H9 (cell line): Measurements from ENCODE around the gene APP. TPM values are rescaled to one million over a fixed set of nuclear protein-coding genes. Genes with fewer than 3 reads are reported as not detected.

Experiments used
- DNase-seq: peaks from one replicate; pipeline ENCODE4 v3.0.0-alpha.2; 2017
- H2AFZ ChIP-seq: one replicate; pipeline ENCODE4 v1.6.1; 2013; ENCODE audit warnings: mild to moderate bottlenecking, low read length, control low read depth, moderate library complexity
- H2AK5ac ChIP-seq: 2 replicates; pipeline ENCODE4 v1.6.1; 2013; ENCODE audit warnings: low read length, control low read depth, mixed read lengths; ENCODE audit not compliant: insufficient read length
- H2BK120ac ChIP-seq: one replicate; pipeline ENCODE4 v1.6.1; 2013; ENCODE audit warnings: low read depth, mild to moderate bottlenecking, low read length, control low read depth, inconsistent platforms; ENCODE audit not compliant: poor library complexity, severe bottlenecking
- H2BK12ac ChIP-seq: 2 replicates; pipeline ENCODE4 v1.6.1; 2013; ENCODE audit warnings: low read length, control low read depth, mixed read lengths, low read depth; ENCODE audit not compliant: insufficient read length
- H2BK15ac ChIP-seq: 2 replicates; pipeline ENCODE4 v1.6.1; 2013; ENCODE audit warnings: low read depth, low read length, control low read depth
- H2BK20ac ChIP-seq: one replicate; pipeline ENCODE4 v1.6.1; 2013; ENCODE audit warnings: low read depth, mild to moderate bottlenecking, low read length, control low read depth, inconsistent platforms; ENCODE audit not compliant: poor library complexity, severe bottlenecking
- H2BK5ac ChIP-seq: 2 replicates; pipeline ENCODE4 v1.6.1; 2013; ENCODE audit warnings: low read length, control low read depth, mixed read lengths; ENCODE audit not compliant: insufficient read length
- H3K14ac ChIP-seq: 2 replicates; pipeline ENCODE4 v1.6.1; 2013; ENCODE audit warnings: low read length, control low read depth; ENCODE audit not compliant: insufficient read depth
- H3K18ac ChIP-seq: 2 replicates; pipeline ENCODE4 v1.6.1; 2013; ENCODE audit warnings: low read depth, mild to moderate bottlenecking, mixed read lengths, low read length, control low read depth; ENCODE audit not compliant: insufficient read length
- H3K23ac ChIP-seq: 2 replicates; pipeline ENCODE4 v1.6.1; 2013; ENCODE audit warnings: low read length, control low read depth, mixed read lengths, low read depth; ENCODE audit not compliant: insufficient read length
- H3K23me2 ChIP-seq: 2 replicates; pipeline ENCODE4 v1.6.1; 2013; ENCODE audit warnings: low read depth, mild to moderate bottlenecking, mixed read lengths, low read length, control low read depth; ENCODE audit not compliant: insufficient read length, poor library complexity, severe bottlenecking
- H3K27ac ChIP-seq: 2 replicates; pipeline ENCODE4 v1.5.1; 2013; ENCODE audit warnings: low read length, control low read depth, mixed read lengths, low read depth; ENCODE audit not compliant: insufficient read length
- H3K27me3 ChIP-seq: 2 replicates; pipeline ENCODE4 v1.6.1; 2013; ENCODE audit warnings: low read length, control low read depth, inconsistent platforms; ENCODE audit not compliant: insufficient read depth
- H3K4ac ChIP-seq: 2 replicates; pipeline ENCODE4 v1.6.1; 2013; ENCODE audit warnings: low read depth, mild to moderate bottlenecking, control low read depth, inconsistent platforms, low read length, moderate library complexity
- H3K4me1 ChIP-seq: 2 replicates; pipeline ENCODE4 v1.6.1; 2013; ENCODE audit warnings: low read length, control low read depth, inconsistent platforms; ENCODE audit not compliant: insufficient read depth
- H3K4me2 ChIP-seq: 2 replicates; pipeline ENCODE4 v1.6.1; 2013; ENCODE audit warnings: low read length, control low read depth, mixed read lengths; ENCODE audit not compliant: insufficient read length, insufficient read depth
- H3K56ac ChIP-seq: 2 replicates; pipeline ENCODE4 v1.6.1; 2013; ENCODE audit warnings: low read depth, mild to moderate bottlenecking, mixed read lengths, low read length, control low read depth; ENCODE audit not compliant: insufficient read length
- H3K79me1 ChIP-seq: 2 replicates; pipeline ENCODE4 v1.6.1; 2013; ENCODE audit warnings: low read depth, mild to moderate bottlenecking, moderate library complexity, low read length, control low read depth, inconsistent platforms; ENCODE audit not compliant: insufficient read depth, poor library complexity, severe bottlenecking
- H3K79me2 ChIP-seq: 2 replicates; pipeline ENCODE4 v1.6.1; 2013; ENCODE audit warnings: low read length, control low read depth, inconsistent platforms; ENCODE audit not compliant: insufficient read depth
- H3K9ac ChIP-seq: 2 replicates; pipeline ENCODE4 v1.6.1; 2013; ENCODE audit warnings: low read length, control low read depth, mixed read lengths; ENCODE audit not compliant: insufficient read length; ENCODE audit errors: extremely low read depth
- H3K9me3 ChIP-seq: one replicate; pipeline ENCODE4 v1.6.1; 2013; ENCODE audit warnings: low read depth, low read length, inconsistent platforms; ENCODE audit not compliant: control insufficient read depth
- H3T11ph ChIP-seq: one replicate; pipeline ENCODE4 v1.6.1; 2013; ENCODE audit warnings: mild to moderate bottlenecking, low read length, control low read depth, inconsistent platforms
- H4K20me1 ChIP-seq: one replicate; pipeline ENCODE4 v1.6.1; 2013; ENCODE audit not compliant: control insufficient read depth, insufficient read length, insufficient read depth
- H4K5ac ChIP-seq: 2 replicates; pipeline ENCODE4 v1.6.1; 2013; ENCODE audit warnings: low read depth, mild to moderate bottlenecking, mixed read lengths, low read length, control low read depth; ENCODE audit not compliant: insufficient read length
- H4K8ac ChIP-seq: replicated peaks from 2 replicates; pipeline ENCODE4 v1.6.1; 2013; ENCODE audit warnings: low read length, control low read depth, mixed read lengths, low read depth; ENCODE audit not compliant: insufficient read length
- H4K91ac ChIP-seq: 2 replicates; pipeline ENCODE4 v1.6.1; 2013; ENCODE audit warnings: low read depth, mild to moderate bottlenecking, moderate library complexity, mixed read lengths, low read length, control low read depth; ENCODE audit not compliant: insufficient read length
- H3K27ac Mint-ChIP-seq, 3 experiments: 2 replicates in 2 of 3; 3 replicates in 1 of 3; pipeline ENCODE4 v1.8.0; 2020 to 2021; ENCODE audit warnings: mixed read lengths in 3 of 3, mild to moderate bottlenecking in 1 of 3, moderate library complexity in 1 of 3
- H3K27me3 Mint-ChIP-seq: 2 replicates; pipeline ENCODE4 v1.8.0; 2021; ENCODE audit warnings: low read depth, mild to moderate bottlenecking, moderate library complexity, mixed read lengths
- H3K36me3 Mint-ChIP-seq, 3 experiments: 2 replicates in 2 of 3; 3 replicates in 1 of 3; pipeline ENCODE4 v1.8.0; 2020 to 2021; ENCODE audit warnings: low read depth in 3 of 3, mixed read lengths in 3 of 3; ENCODE audit not compliant: insufficient read depth in 1 of 3
- H3K4me1 Mint-ChIP-seq, 2 experiments: 2 replicates each; pipeline ENCODE4 v1.8.0; 2020; ENCODE audit warnings: mixed read lengths in 2 of 2
- H3K4me3 Mint-ChIP-seq, 2 experiments: 2 replicates in 1 of 2; 3 replicates in 1 of 2; pipeline ENCODE4 v1.8.0; 2020 to 2021; ENCODE audit warnings: mild to moderate bottlenecking in 2 of 2, mixed read lengths in 2 of 2, moderate library complexity in 1 of 2
- H3K9me3 Mint-ChIP-seq, 2 experiments: 2 replicates in 1 of 2; 3 replicates in 1 of 2; pipeline ENCODE4 v1.8.0; 2020; ENCODE audit warnings: mild to moderate bottlenecking in 2 of 2, mixed read lengths in 2 of 2, moderate library complexity in 1 of 2
- CTCF ChIP-seq: fragments of 200-600 bp; sonication (generic); conservative IDR thresholded peaks from 3 replicates; pipeline ENCODE4 v1.8.0; 2021; ENCODE audit warnings: antibody characterized with exemption, mild to moderate bottlenecking
- WGBS: extraction: QIAGEN DNeasy Blood & Tissue Kit; methylation state at CpG from one replicate; pipeline ENCODE4 v1.1.7; 2013; ENCODE audit warnings: missing lambda C conversion rate, low lambda C conversion rate, mixed read lengths; ENCODE audit not compliant: insufficient read length; ENCODE audit errors: extremely low coverage; 5-methylcytosine and 5-hydroxymethylcytosine counted together
- total RNA-seq: library from RNA; stranded (reverse); gene quantifications from 2 replicates; pipeline ENCODE4 v1.2.1, GENCODE V29; 2021

The APP gene
- total RNA-seq, 1 experiment from 2014 or later = 380 TPM

DNA sequence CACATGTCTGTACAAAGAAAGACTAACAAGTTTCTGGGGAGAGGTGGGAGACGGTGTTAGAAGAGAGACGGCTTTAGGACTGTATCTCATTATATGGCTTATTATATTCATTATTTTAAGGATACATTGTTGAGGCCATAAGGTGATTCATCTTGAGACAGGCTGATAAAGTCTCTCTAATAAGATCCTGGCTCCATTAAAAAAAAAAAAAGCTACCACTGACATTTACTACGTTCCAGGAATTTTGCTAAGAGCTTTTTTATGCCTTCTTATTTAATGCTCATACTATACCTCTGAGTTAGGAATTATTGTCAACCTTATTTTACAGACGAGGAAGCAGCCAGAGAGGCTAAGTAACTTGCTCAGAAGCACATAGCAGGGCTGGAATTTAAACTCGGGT lies 262.1 kb downstream of the APP start:
- no peak overlapping the region for H2BK5ac ChIP-seq
- H2AFZ ChIP-seq = no peak overlapping the region
- H3K14ac ChIP-seq = no peak overlapping the region
- Mint-ChIP-seq H3K9me3 (no peaks in the 10 kb centered on the region), H3K36me3 (peaks cover 25 to 57% (median 34%) of the 10 kb centered on the region in 3 experiments), H3K4me3 (no peak overlapping the region), H3K27me3 (no peaks in the 10 kb centered on the region), H3K4me1 (peaks cover 12 to 14% of the 10 kb centered on the region in 2 experiments), H3K27ac (no peak overlapping the region)
- no peak overlapping the region for H3K27ac ChIP-seq
- no peak overlapping the region for H2BK15ac ChIP-seq
- no peaks in the 10 kb centered on the region for H3K27me3 ChIP-seq
- H3K4ac ChIP-seq = no peak overlapping the region
- H3K9me3 ChIP-seq = no peaks in the 10 kb centered on the region
- no peaks in the 10 kb centered on the region for H4K20me1 ChIP-seq
- H2BK20ac ChIP-seq = no peak overlapping the region
- no peak overlapping the region for H3K4me2 ChIP-seq
- H3K4me1 ChIP-seq = no peaks in the 10 kb centered on the region
- no peak overlapping the region for H3K23ac ChIP-seq
- no peak overlapping the region for H2BK12ac ChIP-seq
- no peak for TF ChIP-seq CTCF
- no peaks in the 10 kb centered on the region for H3K79me2 ChIP-seq
- H3K56ac ChIP-seq = no peak overlapping the region
- H3K23me2 ChIP-seq = no peaks in the 10 kb centered on the region
- no peak overlapping the region for H3K18ac ChIP-seq
- no peak overlapping the region for H4K91ac ChIP-seq
- no peak overlapping the region for H4K5ac ChIP-seq
- no peak overlapping the region for H2BK120ac ChIP-seq
- no CpG with 5 or more reads among the region's 5 CpGs for WGBS
- H4K8ac ChIP-seq = no peak overlapping the region
- no peaks in the 10 kb centered on the region for H3K79me1 ChIP-seq
- H2AK5ac ChIP-seq = no peak overlapping the region
- no peak for DNase-seq
- H3K9ac ChIP-seq = no peak overlapping the region
- H3T11ph ChIP-seq = no peak overlapping the region
